ENCODE data around the gene CIB2. TPM values are rescaled to one million over a fixed set of nuclear protein-coding genes. Genes with fewer than 3 reads are reported as not detected.

CIB2 gene
- total RNA-seq, 6 donors from 2014 or later, result 0.77 to 5.2 (median 1.2) TPM; not detected in 1

- ATAC-seq (ENCODE audit: low FRiP score in 2 of 2), result no peak
- no peaks in the 10 kb centered on the region for H3K9me3 ChIP-seq
Observed at GRCh38 chr15:78120523-78120922, 10.7 kb downstream of the CIB2 start.

GRCh38 chr15:78112551-78112950 lies 18.7 kb downstream of the CIB2 start:
- DNase-seq, result no peak
- Histone ChIP-seq H3K36me3 (no peaks in the 10 kb centered on the region), H3K27me3 (no peaks in the 10 kb centered on the region), H3K9me3 (no peaks in the 10 kb centered on the region), H3K27ac (no peak overlapping the region), H3K4me3 (no peak overlapping the region), H3K4me1 (peaks cover 0 to 6% (median 0%) of the 10 kb centered on the region in 4 donors)
- TF ChIP-seq EP300 (IDR thresholded peaks at IDR 0.05), result no peak
- no peak for TF ChIP-seq POLR2A (IDR thresholded peaks at IDR 0.05)
- no peak for TF ChIP-seq CTCF (IDR thresholded peaks at IDR 0.05)
- TF ChIP-seq POLR2AphosphoS5 (IDR thresholded peaks at IDR 0.05), result no peak
- no peak for ATAC-seq (ENCODE audit: low FRiP score in 2 of 2)
- 82 to 84% methylated on average over 2 to 3 of the region's 3 CpGs for WGBS, 2 donors

More at GRCh38 chr15:78120523-78120922, 10.7 kb downstream of the CIB2 start:
- DNase-seq, result no peak
- 80 to 89% methylated on average over 4 to 5 of the region's 5 CpGs for WGBS, 2 donors
- H3K4me3 ChIP-seq, result no peak overlapping the region
- no peaks in the 10 kb centered on the region for H3K4me1 ChIP-seq
- H3K36me3 ChIP-seq, result no peaks in the 10 kb centered on the region
- TF ChIP-seq POLR2A (IDR thresholded peaks at IDR 0.05) (no peak), CTCF (IDR thresholded peaks at IDR 0.05) (no peak), EP300 (IDR thresholded peaks at IDR 0.05) (no peak), POLR2AphosphoS5 (IDR thresholded peaks at IDR 0.05) (no peak)
- no peaks in the 10 kb centered on the region for H3K27me3 ChIP-seq
- no peak overlapping the region for H3K27ac ChIP-seq

GRCh38 chr15:78111788-78112187 lies 19.5 kb downstream of the CIB2 start:
- DNase-seq, result no peak
- no peaks in the 10 kb centered on the region for H3K27me3 ChIP-seq
- ATAC-seq (ENCODE audit: low FRiP score in 2 of 2), result no peak
- no peak overlapping the region for H3K4me3 ChIP-seq
- H3K36me3 ChIP-seq, result no peaks in the 10 kb centered on the region
- no peaks in the 10 kb centered on the region for H3K9me3 ChIP-seq
- no peak overlapping the region for H3K27ac ChIP-seq
- 71 to 95% methylated on average over 2 to 3 of the region's 3 CpGs for WGBS, 2 donors
- peaks cover 0 to 6% (median 0%) of the 10 kb centered on the region in 4 donors for H3K4me1 ChIP-seq
- no peak for TF ChIP-seq EP300 (IDR thresholded peaks at IDR 0.05)
- TF ChIP-seq CTCF (IDR thresholded peaks at IDR 0.05), result no peak
- no peak for TF ChIP-seq POLR2A (IDR thresholded peaks at IDR 0.05)
- no peak for TF ChIP-seq POLR2AphosphoS5 (IDR thresholded peaks at IDR 0.05)

- 94 to 96% methylated on average over 10 of the region's 10 CpGs for WGBS, 2 donors
Observed at GRCh38 chr15:78110916-78111475, 20.2 kb downstream of the CIB2 start.

More at GRCh38 chr15:78110916-78111475, 20.2 kb downstream of the CIB2 start:
- DNase-seq (no peak), ATAC-seq (ENCODE audit: low FRiP score in 2 of 2) (no peak)
- no peaks in the 10 kb centered on the region for H3K36me3 ChIP-seq
- H3K4me1 ChIP-seq, result peaks cover 0 to 6% (median 0%) of the 10 kb centered on the region in 4 donors
- no peaks in the 10 kb centered on the region for H3K27me3 ChIP-seq
- TF ChIP-seq CTCF (IDR thresholded peaks at IDR 0.05) (no peak), POLR2AphosphoS5 (IDR thresholded peaks at IDR 0.05) (no peak), EP300 (IDR thresholded peaks at IDR 0.05) (no peak), POLR2A (IDR thresholded peaks at IDR 0.05) (no peak)
- no peak overlapping the region for H3K4me3 ChIP-seq
- no peaks in the 10 kb centered on the region for H3K9me3 ChIP-seq
- H3K27ac ChIP-seq, result no peak overlapping the region

Measured in upper lobe of left lung (tissue), 6 donors.